Heart right ventricle (tissue), 16 donors: ENCODE measurements around the gene DOCK10. TPM values are rescaled to one million over a fixed set of nuclear protein-coding genes. Genes with fewer than 3 reads are reported as not detected.

Experiments
- ATAC-seq, 8 donors: fragments of 200-7000 bp; cut with Tn5 transposase; one replicate each; pipeline ENCODE4 v1.9.1; 2020; ENCODE audit warnings: mild to moderate bottlenecking in 8 of 8, moderate library complexity in 8 of 8, moderate number of reproducible peaks in 1 of 8
- DNase-seq, 2 donors: peaks; one replicate each; pipeline ENCODE4 v3.0.0-alpha.2; 2020
- H3K27ac ChIP-seq, 10 donors: fragments of 200-600 bp; sonication (generic) in 2 of 10; one replicate each; pipeline versions ENCODE4 v1.5.0 to v1.8.0; 2020 to 2022; ENCODE audit warnings: mild to moderate bottlenecking in 3 of 10
- H3K27me3 ChIP-seq, 7 donors: fragments of 200-600 bp; one replicate each; pipeline ENCODE4 v1.8.0; 2021 to 2022; ENCODE audit warnings: mild to moderate bottlenecking in 2 of 7
- H3K36me3 ChIP-seq, 9 donors: fragments of 200-600 bp; sonication (generic) in 1 of 9; one replicate each; pipeline versions ENCODE4 v1.5.0 to v1.8.0; 2020 to 2022; ENCODE audit warnings: mild to moderate bottlenecking in 2 of 9
- H3K4me1 ChIP-seq, 9 donors: fragments of 200-600 bp; sonication (generic) in 1 of 9; one replicate each; pipeline versions ENCODE4 v1.5.0 to v1.8.0; 2020 to 2022; ENCODE audit warnings: mild to moderate bottlenecking in 4 of 9
- H3K4me3 ChIP-seq, 10 donors: fragments of 200-600 bp; sonication (generic) in 2 of 10; one replicate each; pipeline versions ENCODE4 v1.5.0 to v1.8.0; 2020 to 2022; ENCODE audit warnings: mild to moderate bottlenecking in 7 of 10, moderate library complexity in 2 of 10
- H3K9me3 ChIP-seq, 11 donors: fragments of 200-600 bp in 10 of 11; sonication (generic) in 2 of 11; one replicate each; pipeline versions ENCODE4 v1.5.0 to v1.8.0; 2013 to 2022; ENCODE audit warnings: mild to moderate bottlenecking in 2 of 11, control low read depth in 1 of 11, moderate library complexity in 1 of 11
- WGBS, 2 donors: extraction: QIAGEN DNeasy Blood & Tissue Kit; methylation state at CpG; one replicate each; pipeline ENCODE4 v1.1.7; 2013; ENCODE audit warnings: inconsistent platforms in 1 of 2; 5-methylcytosine and 5-hydroxymethylcytosine counted together
- intact Hi-C, 10 donors: fragments of 100-400 bp; cut with DNase I; formaldehyde crosslinking; loops; one replicate each; pipeline versions ENCODE4 v1.11.1 to v1.14.2; 2022
- polyA plus RNA-seq, 2 donors: library from polyadenylated mRNA; stranded (reverse); fragments of 200-250 nt; gene quantifications; one replicate each; pipeline ENCODE4 v1.2.3, GENCODE V29; 2013
- total RNA-seq, 10 donors: library from RNA; stranded (reverse); fragmentation: NEBNext Ultra II Directional in 3 of 10; extraction: Animal tissue kit (Norgen Biotek cat#: 25700) in 3 of 10; gene quantifications; one replicate each; pipeline versions ENCODE4 v1.2.1 to v1.2.4, GENCODE V29; 2021 to 2023
- TF ChIP-seq, protein P1 (sequence below), 9 donors: fragments of 200-600 bp; sonication (generic) in 2 of 9; IDR thresholded peaks; one replicate each; pipeline versions ENCODE4 v1.5.0 to v1.8.0; 2021 to 2022; ENCODE audit warnings: antibody characterized with exemption in 9 of 9, mild to moderate bottlenecking in 5 of 9, moderate library complexity in 1 of 9
- donor health status: Arrhythmogenic right ventricular cardiomyopathy.
- donor health status: ischemic (EF 13 %, LVEDD 7.1; RV severe dilation, severe dysfunction).
- donor health status: healthy with polysubstance abuse.
- donor health status: DM: no; HTN: yes; CAD: no.
- donor health status: DM: no; HTN: no; CAD: no.
- donor health status: ischemic (EF 25% LVEDD 6.9; RV normal size, moderate dysfunction).
- donor health status: ischemic (EF 25% LVEDD 5.7; RV mildly dilated, moderate dysfunction).
- donor health status: healthy.
- donor health status: DM: yes; HTN: yes; CAD: no.
- donor health status: Ischemic cardiomyopathy.
- donor health status: ischemic (EF 35%, LVEDD 5.7; RV mildly dilated, moderate dysfunction).
- donor health status: nonischemic (EF 11% LVEDD 7.7; RV severe dilation, severe dysfunction).
- donor health status: DM: yes; HTN: yes; CAD: no.
- donor health status: PGD.
- donor health status: ischemic (EF 29% LVEDD 5.4; RV normal size, mild dysfunction).
- donor health status: nonischemic (EF 23%, LVEDD 6.1; RV moderate dilation, normal function).

The DOCK10 gene
- total and polyA plus RNA-seq, 12 donors: 0.77 to 18.9 (median 1.4) TPM

DNA sequence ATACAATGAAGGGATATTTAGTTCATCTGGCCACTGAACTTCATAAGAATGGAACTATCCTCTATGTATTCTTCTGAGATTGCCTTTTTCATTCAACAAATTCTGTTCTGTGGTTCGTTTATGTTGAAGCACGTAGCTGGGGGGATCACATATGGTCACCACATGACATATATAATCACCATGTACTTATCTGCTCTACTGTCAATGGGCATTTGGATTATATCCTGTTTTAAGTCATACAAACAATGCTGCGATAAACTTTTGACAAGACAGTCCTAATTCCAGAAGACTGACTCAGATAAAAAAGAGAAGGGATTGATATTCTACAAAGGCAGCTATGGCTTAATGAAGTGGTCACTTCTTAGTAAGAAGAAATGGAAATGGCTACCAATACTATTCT lies 210.1 kb downstream of the DOCK10 start:
- Histone ChIP-seq H3K27ac (no peak overlapping the region), H3K9me3 (no peaks in the 10 kb centered on the region), H3K36me3 (peaks cover 0 to 95% (median 0%) of the 10 kb centered on the region in 9 donors), H3K4me1 (peaks cover 0 to under 1% (median 0%) of the 10 kb centered on the region in 9 donors), H3K27me3 (no peaks in the 10 kb centered on the region), H3K4me3 (no peak overlapping the region)
- TF ChIP-seq, protein P1, sequence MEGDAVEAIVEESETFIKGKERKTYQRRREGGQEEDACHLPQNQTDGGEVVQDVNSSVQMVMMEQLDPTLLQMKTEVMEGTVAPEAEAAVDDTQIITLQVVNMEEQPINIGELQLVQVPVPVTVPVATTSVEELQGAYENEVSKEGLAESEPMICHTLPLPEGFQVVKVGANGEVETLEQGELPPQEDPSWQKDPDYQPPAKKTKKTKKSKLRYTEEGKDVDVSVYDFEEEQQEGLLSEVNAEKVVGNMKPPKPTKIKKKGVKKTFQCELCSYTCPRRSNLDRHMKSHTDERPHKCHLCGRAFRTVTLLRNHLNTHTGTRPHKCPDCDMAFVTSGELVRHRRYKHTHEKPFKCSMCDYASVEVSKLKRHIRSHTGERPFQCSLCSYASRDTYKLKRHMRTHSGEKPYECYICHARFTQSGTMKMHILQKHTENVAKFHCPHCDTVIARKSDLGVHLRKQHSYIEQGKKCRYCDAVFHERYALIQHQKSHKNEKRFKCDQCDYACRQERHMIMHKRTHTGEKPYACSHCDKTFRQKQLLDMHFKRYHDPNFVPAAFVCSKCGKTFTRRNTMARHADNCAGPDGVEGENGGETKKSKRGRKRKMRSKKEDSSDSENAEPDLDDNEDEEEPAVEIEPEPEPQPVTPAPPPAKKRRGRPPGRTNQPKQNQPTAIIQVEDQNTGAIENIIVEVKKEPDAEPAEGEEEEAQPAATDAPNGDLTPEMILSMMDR (IDR thresholded peaks at IDR 0.05): no peak
- DNase-seq (no peak), ATAC-seq (no peak)
- WGBS, 2 donors: 63 to 70% methylated on average over 3 of the region's 3 CpGs
- intact Hi-C loops: no loop called here

DNA sequence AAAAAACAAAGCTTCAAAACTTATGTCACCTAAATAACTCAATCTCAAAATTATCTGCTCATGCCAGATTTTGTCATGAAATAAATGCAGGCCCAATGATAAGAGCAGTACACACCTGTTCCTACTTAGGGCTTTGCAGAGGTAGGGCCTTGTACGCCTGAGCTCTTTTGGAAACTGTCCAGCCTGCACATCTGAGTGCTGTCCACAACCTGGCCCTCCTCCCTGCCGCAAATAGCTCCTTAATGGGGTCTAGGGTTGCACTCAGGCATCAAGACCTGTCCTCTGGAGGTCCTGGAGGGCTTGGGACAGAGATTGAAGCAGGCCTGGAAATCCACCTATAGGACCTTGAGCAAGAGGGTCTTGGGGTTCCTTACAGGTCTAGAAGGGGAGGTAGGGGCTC lies 210.7 kb downstream of the DOCK10 start:
- Histone ChIP-seq H3K27me3 (no peaks in the 10 kb centered on the region), H3K36me3 (peaks cover 0 to 96% (median 0%) of the 10 kb centered on the region in 9 donors), H3K4me1 (no peaks in the 10 kb centered on the region), H3K4me3 (no peak overlapping the region), H3K9me3 (no peaks in the 10 kb centered on the region), H3K27ac (no peak overlapping the region)
- WGBS, 2 donors: 62 to 79% methylated on average over 2 of the region's 2 CpGs
- intact Hi-C loops: no loop called here
- TF ChIP-seq, protein P1 (IDR thresholded peaks at IDR 0.05): no peak
- ATAC-seq (no peak), DNase-seq (no peak)

DNA sequence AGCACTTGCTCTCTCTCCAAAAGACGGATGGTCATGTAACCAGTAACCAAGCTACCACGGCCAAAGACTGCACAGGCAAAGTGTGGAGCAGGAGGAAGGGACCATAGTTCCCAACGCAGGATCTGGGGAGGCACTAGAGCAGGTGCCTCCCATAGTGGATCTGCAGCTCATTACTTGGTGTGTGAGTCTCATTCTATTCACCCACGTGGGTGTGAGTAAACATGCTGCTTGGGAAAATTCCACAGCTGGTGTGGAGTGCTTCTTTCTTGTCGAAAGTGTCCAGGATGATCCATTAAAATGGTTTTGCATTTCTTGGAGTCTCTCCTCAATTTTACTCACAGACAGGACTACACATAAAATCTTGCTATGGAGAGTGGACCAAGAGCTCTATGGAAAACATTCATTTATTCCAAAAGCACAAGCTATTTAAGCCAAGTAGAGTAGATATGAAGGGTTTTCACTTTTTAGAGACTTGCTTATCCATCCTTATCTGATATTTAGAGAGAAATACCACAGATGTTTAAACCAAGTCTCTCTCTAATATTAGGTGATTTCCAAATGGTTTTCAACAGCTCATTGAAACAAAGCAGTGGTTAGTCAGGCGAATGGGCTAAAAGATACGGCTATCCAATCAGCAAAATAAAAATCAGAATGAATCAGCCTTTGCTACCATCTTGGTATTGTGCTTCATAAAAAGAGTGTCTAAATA lies 221.8 kb downstream of the DOCK10 start:
- intact Hi-C loops: no loop called here

DNA sequence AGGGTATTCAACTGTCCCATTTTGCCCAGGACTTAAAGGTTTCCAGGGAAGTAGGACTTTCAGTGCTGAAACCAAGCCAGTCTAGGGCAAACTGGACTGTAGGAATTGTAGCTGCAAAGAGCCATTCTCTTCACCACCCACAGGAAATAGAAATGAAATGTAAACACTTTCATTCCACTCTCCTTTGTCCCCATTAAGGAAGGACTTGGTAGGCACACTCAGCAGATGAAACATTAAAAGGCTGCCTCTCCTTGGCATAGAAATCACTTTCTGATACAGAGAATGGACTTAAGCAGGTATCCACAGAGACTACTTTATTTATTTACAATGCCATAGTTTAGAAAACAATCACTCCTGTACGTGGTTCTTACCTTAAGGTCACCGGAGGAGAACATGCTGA lies 223.2 kb downstream of the DOCK10 start:
- H3K36me3 ChIP-seq: peaks cover 0 to 84% (median 0%) of the 10 kb centered on the region in 9 donors
- DNase-seq (no peak), ATAC-seq (no peak)

More for the DNA sequence above, 221.8 kb downstream of the DOCK10 start:
- ATAC-seq: peak in 4 of 8 donors; percentile 17 to 65 (median 39)
- TF ChIP-seq, protein P1 (IDR thresholded peaks at IDR 0.05): no peak
- Histone ChIP-seq H3K9me3 (no peaks in the 10 kb centered on the region), H3K4me1 (no peaks in the 10 kb centered on the region), H3K36me3 (peaks cover 0 to 81% (median 0%) of the 10 kb centered on the region in 9 donors), H3K27ac (no peak overlapping the region), H3K4me3 (no peak overlapping the region), H3K27me3 (no peaks in the 10 kb centered on the region)
- WGBS, 2 donors: 65 to 68% methylated on average over 7 of the region's 7 CpGs
- no peak for DNase-seq

More for the DNA sequence above, 223.2 kb downstream of the DOCK10 start:
- Histone ChIP-seq H3K4me1 (no peaks in the 10 kb centered on the region), H3K9me3 (no peaks in the 10 kb centered on the region), H3K4me3 (no peak overlapping the region), H3K27me3 (no peaks in the 10 kb centered on the region), H3K27ac (no peak overlapping the region)
- WGBS, 2 donors: 85% methylated on average over 2 of the region's 2 CpGs
- intact Hi-C loops: no loop called here
- TF ChIP-seq, protein P1 (IDR thresholded peaks at IDR 0.05): no peak
